Keratinocyte (primary cell): ENCODE measurements around the gene MMRN2. TPM values are rescaled to one million over a fixed set of nuclear protein-coding genes. Genes with fewer than 3 reads are reported as not detected.

Experiments used
- DNase-seq: peaks from one replicate; pipeline ENCODE4 v3.0.0-alpha.2; 2011; ENCODE audit warnings: low read depth, missing footprints, low spot score
- FAIRE-seq: peaks from 2 replicates; lab custom pipeline; 2011; peaks lifted over from hg19 to GRCh38; lab: Jason Lieb, UNC
- H2AFZ ChIP-seq: 2 replicates; pipeline ENCODE4 v1.6.0; 2012; ENCODE audit warnings: low read length, control low read depth, inconsistent platforms; ENCODE audit not compliant: control insufficient read depth
- H3K27ac ChIP-seq: 2 replicates; pipeline ENCODE4 v1.5.1; 2011; ENCODE audit warnings: low read length; ENCODE audit not compliant: control insufficient read depth, insufficient read depth
- H3K27me3 ChIP-seq: 3 replicates; pipeline ENCODE4 v1.6.0; 2011; ENCODE audit warnings: low read length; ENCODE audit not compliant: control insufficient read depth, insufficient read depth; ENCODE audit errors: extremely low read depth
- H3K36me3 ChIP-seq, 2 experiments: 2 replicates in 1 of 2; 3 replicates in 1 of 2; pipeline ENCODE4 v1.5.1; 2011; ENCODE audit warnings: low read length in 2 of 2, mild to moderate bottlenecking in 1 of 2; ENCODE audit not compliant: control insufficient read depth in 2 of 2, insufficient read depth in 2 of 2; ENCODE audit errors: extremely low read depth in 1 of 2
- H3K4me1 ChIP-seq: 3 replicates; pipeline ENCODE4 v1.5.1; 2011; ENCODE audit warnings: low read length; ENCODE audit not compliant: control insufficient read depth, insufficient read depth; ENCODE audit errors: extremely low read depth
- H3K4me2 ChIP-seq: 3 replicates; pipeline ENCODE4 v1.6.0; 2011; ENCODE audit warnings: low read depth, low read length; ENCODE audit not compliant: control insufficient read depth, insufficient read depth; ENCODE audit errors: extremely low read depth
- H3K4me3 ChIP-seq, 3 experiments: fragments of 200-600 bp in 1 of 3; sonication (generic) in 1 of 3; 2 replicates in 2 of 3; 3 replicates in 1 of 3; pipeline ENCODE4 v1.5.1; 2011 to 2016; ENCODE audit warnings: low read length in 3 of 3, mild to moderate bottlenecking in 3 of 3, control low read depth in 2 of 3, inconsistent platforms in 1 of 3, low read depth in 1 of 3, mixed read lengths in 1 of 3, mixed run types in 1 of 3, moderate library complexity in 1 of 3; ENCODE audit not compliant: control insufficient read depth in 2 of 3, insufficient read depth in 2 of 3; ENCODE audit errors: extremely low read depth in 1 of 3
- H3K79me2 ChIP-seq: 2 replicates; pipeline ENCODE4 v1.6.0; 2012; ENCODE audit warnings: low read length; ENCODE audit not compliant: control insufficient read depth, insufficient read depth
- H3K9ac ChIP-seq: 3 replicates; pipeline ENCODE4 v1.6.0; 2011; ENCODE audit warnings: low read length; ENCODE audit not compliant: control insufficient read depth, insufficient read depth; ENCODE audit errors: extremely low read depth
- H3K9me1 ChIP-seq: 3 replicates; pipeline ENCODE4 v1.6.0; 2011; ENCODE audit warnings: low read length; ENCODE audit not compliant: control insufficient read depth, insufficient read depth; ENCODE audit errors: extremely low read depth
- H3K9me3 ChIP-seq: 2 replicates; pipeline ENCODE4 v1.5.1; 2012; ENCODE audit warnings: low read depth, low read length; ENCODE audit not compliant: control insufficient read depth
- H4K20me1 ChIP-seq: 3 replicates; pipeline ENCODE4 v1.6.0; 2011; ENCODE audit warnings: low read length; ENCODE audit not compliant: control insufficient read depth, insufficient read depth; ENCODE audit errors: extremely low read depth
- CTCF ChIP-seq, 3 experiments: IDR thresholded peaks in 1 of 3; conservative IDR thresholded peaks in 1 of 3; optimal IDR thresholded peaks in 1 of 3; 2 replicates in 2 of 3; 3 replicates in 1 of 3; pipeline versions ENCODE3 to v1.5.1; 2011; ENCODE audit warnings: low read length in 3 of 3, mild to moderate bottlenecking in 3 of 3, moderate library complexity in 2 of 3, control low read depth in 1 of 3, inconsistent platforms in 1 of 3; ENCODE audit not compliant: insufficient read depth in 2 of 3; ENCODE audit errors: extremely low read depth in 1 of 3
- EZH2 ChIP-seq: IDR thresholded peaks from one replicate; pipeline ENCODE4 v1.6.1; 2012; ENCODE audit warnings: inconsistent platforms, mild to moderate bottlenecking, low read length, moderate library complexity
- dilution Hi-C: fragments of 300-500 bp; cut with MboI; formaldehyde crosslinking; loops from one replicate; pipeline ENCODE4 v1.7.0; 2020; ENCODE audit warnings: low sequenced_read_pairs; ENCODE audit not compliant: extremely low pct_ligation_motif_present
- polyA plus RNA-seq, 5 experiments: library from polyadenylated mRNA; depleted of rRNA in 3 of 5; stranded (reverse) in 3 of 5; stranded (forward) in 1 of 5; unstranded in 1 of 5; fragments of >200 nt; gene quantifications; 1 replicate in 1 of 5; 2 replicates in 3 of 5; 3 replicates in 1 of 5; pipeline versions ENCODE4 v1.2.1 to v1.2.3, GENCODE V29; 2011 to 2012; ENCODE audit warnings: missing spikeins in 2 of 5, low read depth in 1 of 5, low replicate concordance in 1 of 5

Gene MMRN2
- polyA plus RNA-seq, 1 donor (not counting 4 experiments of a cell fraction or from before 2014, with no cell fraction given): 13.8 TPM

- peaks cover 26% of the 10 kb centered on the region for H3K4me1 ChIP-seq
- H3K9me3 ChIP-seq: no peaks in the 10 kb centered on the region
- H4K20me1 ChIP-seq: peaks cover 3% of the 10 kb centered on the region
- no peaks in the 10 kb centered on the region for H3K36me3 ChIP-seq
- H2AFZ ChIP-seq: no peak overlapping the region
- no peak overlapping the region for H3K4me2 ChIP-seq
- no peak overlapping the region for H3K9ac ChIP-seq
- dilution Hi-C loops: no loop called here
- no peaks in the 10 kb centered on the region for H3K27me3 ChIP-seq
- no peak overlapping the region for H3K4me3 ChIP-seq
- H3K9me1 ChIP-seq: no peaks in the 10 kb centered on the region
- H3K79me2 ChIP-seq: peaks cover 6% of the 10 kb centered on the region
- DNase-seq (no peak), FAIRE-seq (no peak)
- TF ChIP-seq CTCF (optimal IDR thresholded peaks at IDR 0.05 in 1 of 3, IDR thresholded peaks at IDR 0.05 in 1 of 3, conservative IDR thresholded peaks at IDR 0.05 in 1 of 3; ENCODE audit: extremely low read depth in 1 of 3, insufficient read depth in 2 of 3, low read length in 3 of 3) (no peak), EZH2 (no peak)
- H3K27ac ChIP-seq: no peak overlapping the region
Observed at GRCh38 chr10:86955501-86956194, 1.8 kb downstream of the MMRN2 start.

- DNase-seq: no peak
- H3K4me1 ChIP-seq: peaks cover 20% of the 10 kb centered on the region
- FAIRE-seq: no peak
- peaks cover 6% of the 10 kb centered on the region for H3K79me2 ChIP-seq
- no peaks in the 10 kb centered on the region for H3K36me3 ChIP-seq
- H3K27ac ChIP-seq: no peak overlapping the region
- no peak overlapping the region for H3K4me2 ChIP-seq
- H3K9me3 ChIP-seq: no peaks in the 10 kb centered on the region
- H2AFZ ChIP-seq: no peak overlapping the region
- TF ChIP-seq EZH2 (no peak), CTCF (optimal IDR thresholded peaks at IDR 0.05 in 1 of 3, IDR thresholded peaks at IDR 0.05 in 1 of 3, conservative IDR thresholded peaks at IDR 0.05 in 1 of 3; ENCODE audit: extremely low read depth in 1 of 3, insufficient read depth in 2 of 3, low read length in 3 of 3) (no peak)
- no peak overlapping the region for H3K4me3 ChIP-seq
- no peaks in the 10 kb centered on the region for H3K9me1 ChIP-seq
- no peaks in the 10 kb centered on the region for H3K27me3 ChIP-seq
- dilution Hi-C loops: no loop called here
- peaks cover 3% of the 10 kb centered on the region for H4K20me1 ChIP-seq
- H3K9ac ChIP-seq: no peak overlapping the region
Observed at GRCh38 chr10:86954681-86955500, 2.5 kb downstream of the MMRN2 start.
